ACHN (cell line): Measurements from ENCODE around the gene ORC4.
A peak's percentile ranks its signal among the peaks of the same experiment; 100 is the strongest.

Experiments
- DNase-seq: peaks from one replicate; pipeline ENCODE4 v3.0.0-alpha.2; 2015
- in situ Hi-C: cut with HindIII; loops from 2 replicates; pipeline ENCODE4 v1.10.0; 2017; ENCODE audit warnings: low sequenced_read_pairs, low pct_ligation_motif_present, low pct_unique_long_range_greater_than_20kb

Gene ORC4

GRCh38 chr2:147968571-147968970 lies 52.0 kb downstream of the ORC4 start:
- no peak for DNase-seq
- in situ Hi-C loops, result no loop called here

GRCh38 chr2:147952118-147952517 lies 68.4 kb downstream of the ORC4 start:
- no peak for DNase-seq
- in situ Hi-C loops, result no loop called here

- peak; percentile 10 for DNase-seq
- in situ Hi-C loops, result no loop called here
Measured at GRCh38 chr2:147945660-147946059, 74.9 kb downstream of the ORC4 start.

- DNase-seq, result no peak
- in situ Hi-C loops, result no loop called here
Measured at GRCh38 chr2:147939313-147939712, 81.2 kb downstream of the ORC4 start.

DNA sequence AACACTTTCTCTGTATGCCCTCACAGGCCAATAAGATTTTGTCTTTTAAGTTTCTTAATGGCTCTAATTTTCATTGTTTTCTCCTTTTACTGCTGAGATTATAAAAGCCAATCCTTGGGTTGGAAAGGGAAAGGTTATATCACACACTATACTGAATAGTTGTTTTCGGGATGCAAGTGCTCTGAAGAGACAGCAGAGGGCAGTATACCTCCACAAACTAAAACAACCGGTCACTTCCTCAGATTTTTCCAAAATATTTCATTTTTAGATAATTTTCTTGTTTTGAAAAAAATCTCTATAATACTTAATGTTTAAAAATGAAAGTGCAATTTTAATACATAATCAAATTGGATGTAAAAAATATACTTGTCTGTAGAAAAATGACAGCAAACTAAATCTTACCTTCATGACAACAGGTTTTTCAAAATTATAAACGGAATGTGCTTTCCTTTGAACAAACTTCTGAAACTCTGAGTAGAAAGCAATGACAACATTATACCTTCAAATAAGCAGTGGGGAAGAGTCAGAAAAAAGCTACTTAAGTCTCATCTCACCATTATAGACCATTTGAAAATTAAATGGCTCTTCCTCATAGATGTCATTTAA lies 82.7 kb downstream of the ORC4 start:
- peak; percentile 51 for DNase-seq

DNA sequence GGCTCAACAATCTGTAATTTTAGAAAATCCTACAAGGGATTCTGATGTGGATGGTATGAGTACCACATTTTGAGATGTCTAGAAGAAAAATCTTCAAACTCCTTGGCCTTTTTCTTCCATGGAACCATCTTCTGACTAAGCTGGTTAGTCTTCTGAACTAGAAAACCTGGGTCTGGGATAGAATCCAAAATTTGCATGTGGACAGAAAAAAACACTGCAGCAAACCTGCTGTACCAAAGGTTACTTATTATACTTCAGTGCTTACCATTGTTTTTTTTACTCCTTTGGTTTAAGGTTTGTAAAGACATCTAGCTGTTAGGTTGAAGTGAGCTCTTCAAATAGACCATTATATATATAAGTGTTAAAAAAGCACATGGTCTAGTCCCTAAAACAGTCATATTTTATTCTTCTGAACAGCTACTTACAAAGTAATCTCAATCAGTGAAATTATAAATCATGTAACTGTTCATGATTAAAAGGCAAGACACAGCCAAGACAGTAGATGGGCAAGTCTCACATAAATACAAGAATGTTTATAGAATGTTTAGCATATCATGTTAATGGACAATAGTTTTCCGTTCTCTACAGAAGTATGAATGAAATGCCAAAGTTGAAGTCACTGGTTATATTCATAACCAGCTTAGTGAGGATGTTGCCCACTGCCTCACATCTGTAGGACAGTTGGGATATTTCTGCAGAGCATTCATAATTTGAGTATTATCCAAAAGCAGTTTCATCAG lies 85.5 kb downstream of the ORC4 start:
- no peak for DNase-seq
- in situ Hi-C loops, result no loop called here

More for the DNA sequence above, 82.7 kb downstream of the ORC4 start:
- in situ Hi-C loops, result no loop called here

- DNase-seq, result no peak
- in situ Hi-C loops, result no loop called here
Measured at GRCh38 chr2:147933931-147934330, 86.6 kb downstream of the ORC4 start.

GRCh38 chr2:147927053-147927588 lies 93.4 kb downstream of the ORC4 start:
- in situ Hi-C loops, result no loop called here
- DNase-seq, result no peak

DNA sequence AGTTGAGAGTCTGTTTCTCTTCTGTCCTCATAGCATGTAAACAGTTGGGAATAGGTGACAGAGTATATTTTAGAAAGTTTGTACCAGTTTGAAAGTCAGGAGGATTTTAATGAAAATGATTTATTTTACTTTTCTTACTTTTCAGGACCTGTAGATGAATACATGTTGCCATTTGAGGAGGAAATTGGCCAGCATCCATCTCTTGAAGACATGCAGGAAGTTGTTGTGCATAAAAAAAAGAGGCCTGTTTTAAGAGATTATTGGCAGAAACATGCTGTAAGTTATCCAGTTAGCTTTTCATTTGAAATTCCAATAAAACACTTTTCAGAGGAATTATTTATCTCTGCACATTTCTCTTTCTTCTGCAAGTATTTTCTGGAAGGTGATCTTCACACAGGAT lies 94.7 kb downstream of the ORC4 start:
- no peak for DNase-seq
- in situ Hi-C loops, result no loop called here

DNA sequence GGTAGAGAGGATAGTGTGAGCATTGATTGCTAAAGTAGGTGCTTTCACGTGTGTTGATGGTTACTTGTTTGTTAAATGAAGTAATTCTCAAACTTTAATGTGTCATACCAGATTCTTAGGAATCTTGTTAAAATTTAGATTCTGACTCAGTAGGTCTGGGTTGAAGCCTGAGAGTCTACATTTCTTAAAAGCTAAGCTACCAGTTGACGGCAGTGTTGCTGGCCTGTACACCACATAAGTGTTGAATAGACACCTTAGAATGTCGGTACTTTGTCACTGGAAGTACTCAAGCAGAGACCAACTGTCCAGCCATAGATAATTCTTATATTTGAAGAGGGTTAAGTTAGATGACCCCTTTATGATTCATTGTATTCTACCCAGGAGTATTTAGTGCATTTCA lies 95.9 kb downstream of the ORC4 start:
- DNase-seq, result no peak
- in situ Hi-C loops, result no loop called here

DNA sequence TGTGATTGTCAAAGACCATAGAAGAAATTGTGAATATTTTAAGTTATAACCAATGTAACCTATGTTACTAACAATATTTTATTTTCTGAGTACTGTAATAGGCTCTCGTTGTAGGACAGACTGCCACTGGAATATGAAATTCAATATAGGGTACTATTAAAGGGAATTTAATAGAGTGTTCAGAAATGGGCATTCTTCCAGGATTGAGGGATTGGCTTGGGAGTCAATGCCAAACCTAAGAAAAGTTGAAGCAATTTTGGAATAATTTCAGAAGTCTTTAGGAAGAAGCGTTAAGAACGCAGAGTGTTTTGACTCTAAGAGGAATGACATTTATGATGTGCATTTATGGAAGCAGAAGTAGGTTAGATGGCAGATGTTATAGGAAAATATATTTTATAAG lies 96.7 kb downstream of the ORC4 start:
- no peak for DNase-seq
- in situ Hi-C loops, result no loop called here

DNA sequence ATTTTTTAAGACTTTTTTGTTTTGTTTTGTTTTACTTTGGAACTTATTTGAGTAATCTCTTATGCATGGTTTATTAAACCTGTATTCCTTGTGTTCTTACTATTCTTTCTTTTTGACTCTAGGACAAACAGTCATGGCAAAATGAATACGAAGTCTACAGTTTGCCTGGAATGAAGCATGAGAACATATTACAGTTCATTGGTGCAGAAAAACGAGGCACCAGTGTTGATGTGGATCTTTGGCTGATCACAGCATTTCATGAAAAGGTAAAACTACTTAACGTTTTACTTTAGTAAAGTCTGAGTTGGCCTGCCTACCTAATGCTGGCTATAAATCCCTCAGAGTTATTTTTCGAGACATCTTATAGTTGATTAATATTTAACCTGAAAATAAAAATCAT lies 103.4 kb downstream of the ORC4 start:
- in situ Hi-C loops, result no loop called here
- DNase-seq, result no peak

DNA sequence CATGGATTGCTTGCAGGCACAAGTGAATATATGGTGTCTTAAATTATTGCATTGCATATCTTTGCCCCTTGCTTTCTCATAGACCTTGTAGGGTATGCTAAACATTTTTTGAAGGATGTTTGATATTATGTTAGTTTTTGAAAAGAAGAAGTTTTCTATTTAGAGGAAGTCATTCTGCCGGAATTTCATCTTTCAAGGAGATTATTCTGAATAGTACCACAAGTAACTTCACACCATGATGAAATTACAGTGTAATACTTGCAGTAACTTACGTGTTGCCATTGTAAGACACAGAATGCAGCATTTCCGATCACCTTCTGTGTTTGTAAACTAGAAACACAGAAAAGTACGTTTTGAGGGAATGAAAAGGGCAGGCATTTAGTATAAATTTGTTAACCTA lies 103.8 kb downstream of the ORC4 start:
- in situ Hi-C loops, result no loop called here
- DNase-seq, result no peak

- in situ Hi-C loops, result no loop called here
Measured at GRCh38 chr2:147916067-147916466, 104.5 kb downstream of the ORC4 start.

GRCh38 chr2:147913701-147914480 lies 106.6 kb downstream of the ORC4 start:
- in situ Hi-C loops, result no loop called here
- DNase-seq, result no peak

More at GRCh38 chr2:147916067-147916466, 104.5 kb downstream of the ORC4 start:
- no peak for DNase-seq

DNA sequence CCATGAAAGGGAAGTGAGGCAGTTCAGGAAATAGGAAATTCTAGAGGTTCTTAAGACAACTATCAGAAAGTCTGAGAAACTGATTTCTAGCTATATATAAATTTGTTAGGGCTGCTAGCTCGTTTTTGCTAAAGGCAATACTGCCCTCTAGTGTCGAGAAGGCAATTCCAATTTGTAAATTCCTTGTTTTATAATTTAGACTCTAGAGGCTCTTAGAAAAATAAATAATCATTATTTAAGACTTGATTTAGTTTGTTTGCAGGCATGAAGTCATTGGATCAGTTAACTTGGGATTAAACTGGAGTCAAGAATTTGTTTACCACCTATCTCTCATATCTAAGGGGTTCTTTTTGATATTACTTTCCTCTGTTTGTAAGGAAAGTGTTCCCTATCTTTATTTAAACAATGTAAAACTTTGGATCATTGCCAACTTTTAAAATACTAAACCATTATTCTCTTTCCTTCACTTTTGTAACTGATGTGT lies 109.5 kb downstream of the ORC4 start:
- in situ Hi-C loops, result no loop called here
- DNase-seq, result peak; percentile 64

DNA sequence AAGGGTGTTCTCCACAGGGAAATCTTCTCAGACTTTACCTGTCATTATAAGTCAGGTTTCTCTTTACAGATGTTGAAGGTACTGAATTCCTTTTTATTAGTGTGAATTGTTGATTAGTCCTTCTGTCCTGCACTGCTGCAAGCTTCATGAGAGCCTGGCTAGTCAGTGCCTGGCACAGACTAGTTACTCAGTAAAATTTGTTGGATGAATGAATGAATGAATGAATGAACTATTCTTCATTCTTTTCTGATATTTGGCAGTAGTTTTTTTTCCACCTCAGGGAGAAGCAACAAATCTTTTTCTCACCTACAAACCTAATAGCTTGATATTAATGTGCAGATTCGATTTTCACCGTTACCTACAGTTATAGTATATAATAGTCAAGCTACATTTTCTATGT lies 111.4 kb downstream of the ORC4 start:
- no peak for DNase-seq
- in situ Hi-C loops, result no loop called here

GRCh38 chr2:147904051-147904450 lies 116.5 kb downstream of the ORC4 start:
- DNase-seq, result no peak
- in situ Hi-C loops, result no loop called here

- in situ Hi-C loops, result no loop called here
- no peak for DNase-seq
Measured at GRCh38 chr2:147888680-147889079, 131.9 kb downstream of the ORC4 start.
